Fibroblast of the conjunctiva (primary cell): ENCODE results near the gene MKX.

Experiments used
- DNase-seq: peaks from one replicate; pipeline ENCODE4 v3.0.0-alpha.2; 2010; ENCODE audit warnings: low read depth

MKX gene

GRCh38 chr10:27646604-27647175, 98.9 kb downstream of the MKX start:
- no peak for DNase-seq

DNA sequence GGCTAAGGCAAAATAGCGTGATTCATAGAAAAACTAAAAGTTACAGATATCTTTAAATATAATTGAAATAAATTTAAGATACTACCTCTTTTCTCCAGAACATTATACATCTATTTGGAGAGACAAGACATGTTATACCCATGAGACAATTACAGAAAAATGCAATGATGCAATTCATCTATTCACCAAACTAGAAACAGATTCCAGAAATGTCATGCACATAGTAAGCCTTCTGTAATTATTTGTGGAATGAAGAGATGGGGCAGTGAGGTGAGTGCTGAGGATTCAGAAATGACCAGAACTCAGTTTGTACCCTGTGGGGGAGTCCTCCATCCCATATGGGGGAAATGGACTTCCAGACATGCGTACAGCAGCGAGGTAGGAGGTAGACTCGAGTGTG, 99.4 kb downstream of the MKX start:
- DNase-seq, result no peak

DNA sequence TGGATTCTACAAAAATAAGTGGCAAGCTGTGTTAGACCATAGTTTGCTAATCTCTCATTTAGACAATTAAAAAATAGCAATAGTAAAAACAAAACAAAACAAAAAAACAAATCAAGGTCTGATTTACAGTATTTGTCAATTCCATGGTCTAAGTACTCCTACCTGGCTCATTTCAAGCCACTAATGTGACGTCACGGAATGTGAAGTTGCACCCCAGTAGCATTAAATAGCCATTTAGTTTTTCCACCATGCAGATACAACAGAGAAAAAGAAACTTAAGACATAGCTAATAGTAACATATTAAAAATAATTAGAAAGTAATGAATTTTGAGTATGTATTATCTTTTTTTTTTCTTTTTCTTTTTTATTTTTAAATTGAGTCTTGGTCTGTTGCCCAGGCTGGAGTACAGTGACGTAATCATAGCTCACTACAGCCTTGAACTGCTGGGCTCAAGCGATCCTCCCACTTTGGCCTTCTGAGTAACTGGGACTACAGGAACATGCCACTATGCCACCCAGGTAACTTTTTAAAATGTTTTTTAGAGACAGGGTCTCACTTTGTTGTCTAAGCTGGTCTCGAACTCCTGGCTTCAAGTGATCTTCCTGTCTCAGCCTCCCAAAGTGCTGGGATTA, 101.2 kb downstream of the MKX start:
- DNase-seq, result no peak

DNA sequence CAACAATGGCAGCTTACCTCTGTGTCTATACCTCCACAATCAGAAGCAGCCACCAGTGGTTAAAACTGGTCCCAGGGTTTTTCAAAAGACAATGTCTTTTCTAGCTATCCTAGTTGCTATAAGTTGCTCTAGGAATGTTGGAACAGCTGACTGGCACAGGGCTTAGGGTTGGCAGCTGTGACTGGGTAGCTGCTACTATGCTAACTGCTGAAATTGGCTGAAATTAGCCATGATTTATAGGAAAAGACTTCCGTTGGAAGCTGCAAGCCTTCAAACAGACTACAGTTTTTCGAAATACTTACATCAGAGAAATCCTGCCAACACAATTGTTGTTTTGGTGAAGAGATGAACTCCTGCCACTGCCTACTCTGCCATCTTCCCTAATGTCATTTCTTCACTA, 102.3 kb downstream of the MKX start:
- no peak for DNase-seq

GRCh38 chr10:27642023-27642589, 103.5 kb downstream of the MKX start:
- DNase-seq, result no peak

- DNase-seq, result no peak
Measured at GRCh38 chr10:27638071-27638750, 107.4 kb downstream of the MKX start.

GRCh38 chr10:27637601-27638000, 108.0 kb downstream of the MKX start:
- DNase-seq, result no peak

DNA sequence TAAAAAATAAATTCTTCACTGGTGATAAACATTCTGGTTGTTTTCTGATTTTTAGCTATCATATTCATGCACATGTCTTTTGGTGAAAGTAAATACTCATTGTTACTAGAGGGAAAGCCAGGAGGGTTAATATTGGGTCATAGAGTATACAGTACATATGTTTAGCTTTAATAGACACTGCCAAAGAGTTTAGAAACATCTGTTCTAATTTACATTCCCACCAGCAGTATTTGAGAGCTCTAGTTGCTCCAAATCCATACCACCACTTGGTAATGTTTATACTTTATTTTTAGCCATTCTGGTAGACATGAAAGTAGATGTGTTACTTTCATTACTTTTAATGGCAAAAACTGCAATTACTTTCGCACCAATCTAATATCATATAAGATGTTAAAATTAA, 108.8 kb downstream of the MKX start:
- no peak for DNase-seq

- DNase-seq, result no peak
Measured at GRCh38 chr10:27635699-27636270, 109.8 kb downstream of the MKX start.

DNA sequence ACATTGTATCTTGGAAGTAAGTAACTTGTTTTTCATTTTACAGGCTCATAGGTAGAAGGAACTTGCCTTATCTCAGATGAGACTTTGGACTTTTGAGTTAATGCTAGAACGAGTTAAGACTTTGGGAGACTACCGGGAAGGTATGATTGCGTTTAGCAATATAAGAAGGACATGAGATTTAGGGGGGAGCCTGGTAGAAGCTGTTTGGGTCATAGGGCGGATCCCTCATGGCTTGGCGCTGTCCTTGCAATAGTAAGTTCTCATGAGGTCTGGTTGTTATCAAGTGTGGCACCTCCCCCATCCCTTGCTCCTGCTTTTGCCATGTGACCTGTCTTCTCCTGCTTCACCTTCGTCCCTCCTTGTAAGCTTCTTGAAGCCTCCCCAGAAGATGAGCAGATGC, 110.3 kb downstream of the MKX start:
- DNase-seq, result no peak

DNA sequence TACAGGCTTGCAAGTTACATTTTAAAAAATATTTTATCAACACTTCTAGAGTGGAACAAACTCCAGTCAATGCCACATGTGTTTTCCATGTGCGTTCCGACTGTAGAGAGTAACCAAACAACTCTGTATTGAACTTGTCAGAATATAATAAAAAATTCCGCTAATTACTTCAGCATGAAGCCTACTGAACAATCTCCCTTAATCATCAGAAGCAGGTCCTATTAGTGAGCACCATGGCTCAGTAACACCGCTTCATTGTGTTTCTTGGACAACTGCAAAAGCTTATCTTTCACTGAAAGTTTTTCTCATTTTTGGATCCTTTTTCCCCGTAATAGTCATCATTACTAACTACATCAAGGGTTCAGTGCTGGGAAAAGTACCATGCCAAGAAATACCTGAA, 117.0 kb downstream of the MKX start:
- no peak for DNase-seq

DNA sequence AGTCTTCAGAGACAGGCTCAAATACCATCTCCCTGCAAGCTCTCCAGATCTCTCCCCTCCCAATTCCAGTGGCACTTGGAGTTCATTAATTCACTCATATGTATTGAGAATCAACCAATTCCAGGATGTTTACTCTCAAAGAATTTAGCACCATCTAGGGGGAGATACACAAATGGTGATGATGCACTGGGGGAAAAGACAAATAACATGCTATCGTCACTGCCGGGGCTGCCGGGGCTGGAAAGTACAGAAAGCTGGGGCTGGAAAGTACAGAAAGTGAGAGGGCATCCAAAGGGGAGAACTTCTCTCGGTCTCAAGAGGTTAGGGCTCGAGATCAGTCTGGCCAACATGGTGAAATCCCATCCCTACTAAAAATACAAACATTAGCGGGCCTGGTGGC, 118.7 kb downstream of the MKX start:
- no peak for DNase-seq

DNA sequence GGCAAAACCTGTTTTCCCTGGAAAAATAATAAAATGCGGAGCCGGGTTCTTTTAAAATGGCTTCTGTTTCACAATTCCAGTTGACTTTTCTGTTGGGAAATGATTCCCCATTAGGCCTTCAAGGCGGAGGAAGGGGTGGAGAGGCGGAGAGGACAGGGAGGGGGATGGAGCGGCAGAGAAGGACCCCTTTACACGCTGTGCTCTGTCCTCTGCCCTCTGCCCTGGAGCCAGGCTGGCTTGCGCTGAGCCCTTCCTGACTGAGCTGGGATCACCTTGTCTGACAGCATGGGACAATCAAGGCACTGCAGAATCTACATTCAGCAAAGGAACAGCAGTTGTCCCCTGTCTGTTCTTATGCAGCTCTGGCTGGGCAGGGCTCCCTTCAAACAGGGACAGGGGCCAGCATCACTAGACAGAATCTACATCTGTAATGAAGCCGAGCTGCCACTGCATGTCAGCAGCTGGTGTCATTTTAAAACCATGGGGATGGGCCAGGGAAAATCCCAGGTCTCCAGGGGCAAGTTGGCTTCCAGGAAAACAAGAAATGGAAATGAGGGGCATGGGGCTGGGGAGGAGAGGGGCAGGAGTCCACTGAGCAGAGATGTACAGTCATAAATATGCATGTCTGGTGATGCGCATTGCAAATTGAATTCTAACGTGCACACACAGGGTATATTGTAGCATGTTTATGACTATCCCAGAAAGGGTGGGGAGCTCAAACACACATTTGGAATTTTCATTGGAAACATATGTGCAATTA, 120.0 kb downstream of the MKX start:
- DNase-seq, result no peak

- DNase-seq, result no peak
Measured at GRCh38 chr10:27624941-27625340, 120.7 kb downstream of the MKX start.
